C4-2B (cell line): ENCODE results near the gene P2RY12.

Experiments
- ZFX ChIP-seq: fragments of 450-650 bp; IDR thresholded peaks from 2 replicates; pipeline ENCODE4 v1.6.1; 2017
- TF ChIP-seq, protein P1 (sequence below): fragments of 450-650 bp; conservative IDR thresholded peaks from 2 replicates; pipeline ENCODE4 v1.5.1; 2017; ENCODE audit warnings: mild to moderate bottlenecking

DNA sequence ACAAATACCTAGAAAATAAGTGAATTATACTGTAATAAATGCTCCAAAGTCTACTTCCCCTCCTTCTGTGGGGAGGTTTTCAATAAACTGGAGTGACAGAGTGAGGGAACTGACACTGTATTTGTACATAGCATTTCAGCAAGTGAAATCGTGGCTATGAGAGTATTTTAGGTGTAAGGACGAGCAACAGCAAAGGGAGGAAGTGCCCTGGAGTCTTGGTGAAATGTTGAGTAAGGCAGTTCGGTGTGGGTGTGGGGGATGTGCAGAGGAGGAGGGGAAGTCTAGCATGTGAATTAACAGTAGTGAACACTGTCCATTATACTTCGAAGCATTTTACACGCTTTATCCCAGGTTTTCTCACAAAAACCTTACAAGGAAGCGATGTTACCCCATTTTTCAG lies 37.1 kb downstream of the P2RY12 start:
- TF ChIP-seq, protein P1, sequence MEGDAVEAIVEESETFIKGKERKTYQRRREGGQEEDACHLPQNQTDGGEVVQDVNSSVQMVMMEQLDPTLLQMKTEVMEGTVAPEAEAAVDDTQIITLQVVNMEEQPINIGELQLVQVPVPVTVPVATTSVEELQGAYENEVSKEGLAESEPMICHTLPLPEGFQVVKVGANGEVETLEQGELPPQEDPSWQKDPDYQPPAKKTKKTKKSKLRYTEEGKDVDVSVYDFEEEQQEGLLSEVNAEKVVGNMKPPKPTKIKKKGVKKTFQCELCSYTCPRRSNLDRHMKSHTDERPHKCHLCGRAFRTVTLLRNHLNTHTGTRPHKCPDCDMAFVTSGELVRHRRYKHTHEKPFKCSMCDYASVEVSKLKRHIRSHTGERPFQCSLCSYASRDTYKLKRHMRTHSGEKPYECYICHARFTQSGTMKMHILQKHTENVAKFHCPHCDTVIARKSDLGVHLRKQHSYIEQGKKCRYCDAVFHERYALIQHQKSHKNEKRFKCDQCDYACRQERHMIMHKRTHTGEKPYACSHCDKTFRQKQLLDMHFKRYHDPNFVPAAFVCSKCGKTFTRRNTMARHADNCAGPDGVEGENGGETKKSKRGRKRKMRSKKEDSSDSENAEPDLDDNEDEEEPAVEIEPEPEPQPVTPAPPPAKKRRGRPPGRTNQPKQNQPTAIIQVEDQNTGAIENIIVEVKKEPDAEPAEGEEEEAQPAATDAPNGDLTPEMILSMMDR, result no peak
- no peak for TF ChIP-seq ZFX
